ENCODE measurements around the gene DDX3X.

DNA sequence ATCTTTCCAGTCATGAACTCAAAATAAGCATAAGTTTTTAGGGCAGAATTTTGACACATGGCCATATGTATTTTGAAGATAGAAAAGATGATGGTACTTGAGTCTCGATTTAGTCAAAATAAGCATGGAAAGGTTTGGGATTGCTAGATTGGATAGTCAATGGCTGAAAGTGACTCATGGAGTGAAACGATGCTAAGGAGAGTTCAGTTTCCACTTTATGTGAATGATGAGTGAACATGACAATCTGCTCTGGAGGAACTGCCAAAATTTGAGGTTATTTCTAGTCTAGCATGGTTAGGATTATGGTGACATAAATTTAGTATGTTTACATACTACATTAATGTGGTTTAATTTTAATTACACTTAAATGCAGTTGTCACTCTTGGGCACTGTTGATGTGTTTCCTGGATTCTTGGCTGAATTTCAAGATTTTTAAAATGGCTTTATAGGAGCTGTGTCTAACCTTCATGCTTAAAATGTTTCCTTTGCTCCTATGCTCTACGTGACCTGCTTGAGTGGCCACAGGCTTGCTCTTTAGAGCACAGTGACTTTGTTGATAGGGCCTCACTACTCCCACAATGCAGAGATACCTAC is 17.1 kb downstream of the DDX3X start:
- no peak for TF ChIP-seq POLR2A (IDR thresholded peaks at IDR 0.05)
- TF ChIP-seq, protein P1, sequence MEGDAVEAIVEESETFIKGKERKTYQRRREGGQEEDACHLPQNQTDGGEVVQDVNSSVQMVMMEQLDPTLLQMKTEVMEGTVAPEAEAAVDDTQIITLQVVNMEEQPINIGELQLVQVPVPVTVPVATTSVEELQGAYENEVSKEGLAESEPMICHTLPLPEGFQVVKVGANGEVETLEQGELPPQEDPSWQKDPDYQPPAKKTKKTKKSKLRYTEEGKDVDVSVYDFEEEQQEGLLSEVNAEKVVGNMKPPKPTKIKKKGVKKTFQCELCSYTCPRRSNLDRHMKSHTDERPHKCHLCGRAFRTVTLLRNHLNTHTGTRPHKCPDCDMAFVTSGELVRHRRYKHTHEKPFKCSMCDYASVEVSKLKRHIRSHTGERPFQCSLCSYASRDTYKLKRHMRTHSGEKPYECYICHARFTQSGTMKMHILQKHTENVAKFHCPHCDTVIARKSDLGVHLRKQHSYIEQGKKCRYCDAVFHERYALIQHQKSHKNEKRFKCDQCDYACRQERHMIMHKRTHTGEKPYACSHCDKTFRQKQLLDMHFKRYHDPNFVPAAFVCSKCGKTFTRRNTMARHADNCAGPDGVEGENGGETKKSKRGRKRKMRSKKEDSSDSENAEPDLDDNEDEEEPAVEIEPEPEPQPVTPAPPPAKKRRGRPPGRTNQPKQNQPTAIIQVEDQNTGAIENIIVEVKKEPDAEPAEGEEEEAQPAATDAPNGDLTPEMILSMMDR (IDR thresholded peaks at IDR 0.05), result no peak

Measured in lower leg skin (tissue), 3 donors.